ENCODE measurements around the gene CSGALNACT2.

The CSGALNACT2 gene

GRCh38 chr10:43212043-43212721 lies 73.9 kb downstream of the CSGALNACT2 start:
- Histone ChIP-seq H3K4me2 (ENCODE audit: low read length) (no peak overlapping the region), H3K9me3 (ENCODE audit: control insufficient read depth, low read length) (no peaks in the 10 kb centered on the region), H3K27ac (no peak overlapping the region), H3K4me3 (ENCODE audit: low read depth, low read length) (no peak overlapping the region), H3K79me2 (no peaks in the 10 kb centered on the region), H3K4me1 (no peaks in the 10 kb centered on the region), H3K9ac (no peak overlapping the region), H3K27me3 (ENCODE audit: control insufficient read depth, insufficient read depth, low read length) (no peaks in the 10 kb centered on the region), H3K36me3 (ENCODE audit: control insufficient read depth, insufficient read depth, low read length) (no peaks in the 10 kb centered on the region), H2AFZ (no peak overlapping the region)
- no peak for TF ChIP-seq CTCF (IDR thresholded peaks at IDR 0.05)

GRCh38 chr10:43214071-43214955 lies 76.1 kb downstream of the CSGALNACT2 start:
- Histone ChIP-seq H3K9me3 (ENCODE audit: control insufficient read depth, low read length) (no peaks in the 10 kb centered on the region), H3K27ac (no peak overlapping the region), H2AFZ (no peak overlapping the region), H3K9ac (no peak overlapping the region), H3K79me2 (no peaks in the 10 kb centered on the region), H3K4me1 (no peaks in the 10 kb centered on the region), H3K36me3 (ENCODE audit: control insufficient read depth, insufficient read depth, low read length) (no peaks in the 10 kb centered on the region), H3K4me2 (ENCODE audit: low read length) (no peak overlapping the region), H3K4me3 (ENCODE audit: low read depth, low read length) (no peak overlapping the region), H3K27me3 (ENCODE audit: control insufficient read depth, insufficient read depth, low read length) (no peaks in the 10 kb centered on the region)
- no peak for TF ChIP-seq CTCF (IDR thresholded peaks at IDR 0.05)

DNA sequence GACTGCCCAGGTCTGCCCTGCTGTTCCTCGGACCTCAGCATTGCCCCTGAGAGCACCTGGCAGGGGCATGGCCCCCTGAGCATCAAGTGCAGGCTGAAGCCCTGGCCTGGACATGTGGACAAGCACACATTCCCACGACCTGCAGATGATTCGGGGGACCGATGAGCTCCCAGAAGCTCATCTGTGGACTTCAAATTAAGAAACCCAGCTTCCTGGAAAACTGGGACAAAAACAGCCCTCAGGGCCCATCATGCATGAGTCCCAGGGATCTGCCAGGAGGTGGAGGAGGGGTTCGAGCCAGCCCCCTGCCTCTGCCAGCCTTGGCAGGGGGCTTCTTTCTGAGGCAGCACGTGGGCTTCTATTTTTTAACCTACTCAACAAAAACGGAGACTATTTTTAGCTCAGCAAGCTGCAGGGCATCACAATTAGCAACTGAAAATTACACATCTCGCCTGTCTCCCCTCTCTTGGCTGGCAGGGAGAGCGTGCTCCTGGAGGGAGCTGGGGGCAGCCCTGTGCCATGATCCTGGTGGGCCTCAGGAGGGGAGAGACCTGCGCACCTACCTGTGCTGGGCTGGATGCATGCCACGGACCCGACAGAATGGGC lies 76.8 kb downstream of the CSGALNACT2 start:
- H3K27me3 ChIP-seq (ENCODE audit: control insufficient read depth, insufficient read depth, low read length), result no peaks in the 10 kb centered on the region
- H3K4me1 ChIP-seq, result peaks cover 4% of the 10 kb centered on the region
- H2AFZ ChIP-seq, result no peak overlapping the region
- TF ChIP-seq CTCF (IDR thresholded peaks at IDR 0.05), result no peak
- H3K36me3 ChIP-seq (ENCODE audit: control insufficient read depth, insufficient read depth, low read length), result no peaks in the 10 kb centered on the region
- no peak overlapping the region for H3K4me2 ChIP-seq (ENCODE audit: low read length)
- no peaks in the 10 kb centered on the region for H3K79me2 ChIP-seq
- H3K27ac ChIP-seq, result no peak overlapping the region
- H3K9me3 ChIP-seq (ENCODE audit: control insufficient read depth, low read length), result no peaks in the 10 kb centered on the region
- H3K4me3 ChIP-seq (ENCODE audit: low read depth, low read length), result no peak overlapping the region
- H3K9ac ChIP-seq, result no peak overlapping the region

DNA sequence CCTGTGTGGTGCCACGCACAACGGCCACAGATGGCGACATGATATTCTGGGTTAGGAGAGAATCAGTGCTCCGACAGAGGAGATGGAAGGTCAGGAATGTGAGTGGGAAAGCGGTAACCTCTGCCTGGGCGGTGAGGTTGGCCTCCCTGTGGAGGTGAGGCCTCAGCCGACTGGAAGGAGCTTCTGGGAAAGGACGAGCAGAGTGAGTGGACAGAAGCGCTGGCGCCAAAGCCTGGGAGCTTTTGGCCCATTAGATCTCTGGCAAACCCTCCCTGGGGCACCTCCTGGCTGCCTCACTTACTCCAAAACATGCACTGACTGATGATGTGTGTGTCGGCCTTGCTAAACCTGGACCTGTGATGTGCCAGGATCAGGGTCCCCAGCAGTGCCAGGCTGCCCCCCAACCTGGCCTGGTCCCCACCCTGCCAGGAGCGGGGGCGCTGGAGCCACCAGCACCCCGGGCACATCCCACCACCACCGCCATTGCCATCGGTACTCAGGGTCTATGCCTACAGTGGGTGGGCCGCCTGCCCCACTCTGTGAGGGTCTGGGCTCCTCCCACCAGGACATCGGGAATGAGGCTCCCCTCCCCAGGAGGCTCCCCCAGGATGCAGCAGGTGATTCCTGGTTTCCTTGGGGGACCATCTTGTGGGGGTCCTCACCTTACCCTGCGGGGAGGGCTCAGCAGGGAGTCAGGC lies 77.7 kb downstream of the CSGALNACT2 start:
- Histone ChIP-seq H3K36me3 (ENCODE audit: control insufficient read depth, insufficient read depth, low read length) (no peaks in the 10 kb centered on the region), H3K9ac (no peak overlapping the region)

More for the DNA sequence above, 77.7 kb downstream of the CSGALNACT2 start:
- no peak overlapping the region for H2AFZ ChIP-seq
- H3K4me3 ChIP-seq (ENCODE audit: low read depth, low read length), result no peak overlapping the region
- H3K4me2 ChIP-seq (ENCODE audit: low read length), result no peak overlapping the region
- no peaks in the 10 kb centered on the region for H3K79me2 ChIP-seq
- H3K4me1 ChIP-seq, result peaks cover 4% of the 10 kb centered on the region
- TF ChIP-seq CTCF (IDR thresholded peaks at IDR 0.05), result no peak
- H3K27ac ChIP-seq, result no peak overlapping the region
- H3K9me3 ChIP-seq (ENCODE audit: control insufficient read depth, low read length), result no peaks in the 10 kb centered on the region
- H3K27me3 ChIP-seq (ENCODE audit: control insufficient read depth, insufficient read depth, low read length), result no peaks in the 10 kb centered on the region
